GM19324 (cell line): ENCODE results near the gene CDK4.
A peak's percentile ranks its signal among the peaks of the same experiment; 100 is the strongest.

Experiments used
- ATAC-seq: cut with Tn5 transposase; IDR thresholded peaks from one replicate; pipeline ENCODE4 v1.9.1; 2021; ENCODE audit warnings: mild to moderate bottlenecking, moderate library complexity; ENCODE audit not compliant: unreplicated experiment, low FRiP score

Gene CDK4

DNA sequence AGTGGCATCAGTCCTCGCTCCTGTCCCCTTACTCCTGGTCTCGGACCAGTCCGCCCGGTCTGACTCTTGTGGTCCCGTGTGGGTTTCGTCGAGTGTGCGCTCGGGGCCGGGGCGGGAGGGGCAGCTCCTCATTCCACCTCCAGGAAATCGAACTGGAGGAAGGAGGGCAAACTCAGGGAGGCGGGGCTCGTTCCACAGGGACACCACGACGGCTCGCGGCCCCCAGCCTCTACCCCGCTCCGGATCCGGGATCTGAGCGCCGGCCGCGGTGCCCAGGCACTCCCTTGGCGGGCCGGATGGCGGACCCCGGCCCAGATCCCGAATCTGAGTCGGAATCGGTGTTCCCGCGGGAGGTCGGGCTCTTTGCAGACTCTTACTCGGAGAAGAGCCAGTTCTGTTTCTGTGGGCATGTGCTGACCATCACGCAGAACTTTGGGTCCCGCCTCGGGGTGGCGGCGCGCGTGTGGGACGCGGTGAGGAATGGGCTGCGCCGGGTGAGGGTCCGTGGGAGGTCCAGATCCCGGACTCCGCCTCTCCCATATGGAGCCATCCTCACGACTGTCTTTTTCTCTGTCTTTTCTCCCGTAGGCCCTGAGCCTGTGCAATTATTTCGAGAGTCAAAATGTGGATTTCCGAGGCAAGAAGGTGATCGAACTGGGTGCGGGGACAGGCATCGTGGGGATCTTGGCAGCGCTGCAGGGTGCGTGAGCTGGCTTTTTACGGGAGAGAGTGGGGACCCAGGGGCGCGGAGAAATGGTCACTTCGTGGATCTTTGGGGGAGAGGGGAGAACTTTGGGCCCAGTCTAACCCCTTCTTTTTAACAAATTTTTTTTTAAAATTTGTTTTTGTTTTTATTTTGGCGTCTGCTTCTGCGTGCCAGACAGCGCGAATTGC lies 20.6 kb upstream of the CDK4 start, which contains the start of gene EEF1AKMT3:
EEF1AKMT3 (plus strand) TSS at position 186 of the 894 bp plus-strand sequence; CDS start at position 297, 111 bp downstream.
- ATAC-seq: no peak

DNA sequence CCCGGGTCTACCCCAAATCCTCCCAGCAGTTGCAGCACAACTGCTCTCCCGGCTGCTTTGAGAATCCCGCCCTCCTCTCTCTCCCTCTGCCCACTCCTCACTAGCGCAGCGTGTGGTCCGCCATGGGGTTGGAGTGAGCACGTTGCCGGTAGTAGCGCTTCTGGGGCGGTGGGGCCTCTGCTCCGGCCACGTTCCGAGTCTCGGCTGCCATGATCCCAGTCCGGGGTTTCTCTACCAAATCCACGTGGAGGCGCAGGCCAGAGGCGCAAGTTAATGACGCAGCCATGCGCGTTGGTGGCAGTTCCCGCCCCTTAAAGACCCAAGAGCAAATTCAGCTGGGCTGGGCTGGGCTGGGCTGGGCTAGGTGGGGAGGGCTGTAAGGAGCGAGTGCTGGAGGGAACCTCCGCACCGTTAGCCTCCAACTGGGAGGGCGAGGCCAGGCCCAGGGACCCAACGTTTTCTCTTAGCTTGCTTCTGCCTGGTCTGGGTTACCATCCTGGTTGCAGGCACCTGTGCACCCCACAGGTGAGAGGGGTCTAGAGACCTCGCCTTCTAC lies 19.8 kb upstream of the CDK4 start, which contains the start of gene METTL1:
METTL1 (minus strand) TSS at position 233 of the 556 bp plus-strand sequence; CDS start at position 211, 22 bp downstream.
- peak; percentile 82 for ATAC-seq

DNA sequence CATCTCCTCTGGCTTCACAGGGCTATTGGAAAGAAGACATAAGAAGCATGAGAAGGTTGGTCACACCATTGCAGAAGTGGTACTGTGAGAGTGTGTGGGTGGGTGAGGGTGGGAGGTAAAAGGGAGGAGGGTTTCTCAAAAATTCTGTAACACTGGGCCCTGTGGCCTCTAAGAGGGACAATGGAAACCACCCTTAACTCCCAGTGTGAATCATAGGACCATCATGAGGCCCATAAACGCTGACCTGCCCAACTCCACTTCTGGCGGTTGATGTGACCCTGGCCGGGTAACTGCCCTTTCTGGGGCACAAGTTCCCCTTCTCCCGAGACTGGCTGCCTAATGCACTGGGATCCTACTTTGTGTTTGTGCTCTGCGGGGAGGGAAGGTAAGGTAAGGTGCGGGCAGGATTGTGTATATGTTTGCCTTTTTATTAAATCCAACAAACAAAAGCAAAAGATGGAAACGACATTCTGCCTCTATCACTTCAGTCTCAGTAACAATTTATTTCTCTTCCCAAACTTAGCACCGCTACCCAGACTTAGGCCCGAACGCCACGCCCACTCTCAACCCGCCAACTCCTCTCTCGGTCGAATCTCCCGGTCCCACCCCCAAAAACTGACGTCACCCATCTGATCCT lies 19.2 kb upstream of the CDK4 start:
- ATAC-seq: peak; percentile 72

DNA sequence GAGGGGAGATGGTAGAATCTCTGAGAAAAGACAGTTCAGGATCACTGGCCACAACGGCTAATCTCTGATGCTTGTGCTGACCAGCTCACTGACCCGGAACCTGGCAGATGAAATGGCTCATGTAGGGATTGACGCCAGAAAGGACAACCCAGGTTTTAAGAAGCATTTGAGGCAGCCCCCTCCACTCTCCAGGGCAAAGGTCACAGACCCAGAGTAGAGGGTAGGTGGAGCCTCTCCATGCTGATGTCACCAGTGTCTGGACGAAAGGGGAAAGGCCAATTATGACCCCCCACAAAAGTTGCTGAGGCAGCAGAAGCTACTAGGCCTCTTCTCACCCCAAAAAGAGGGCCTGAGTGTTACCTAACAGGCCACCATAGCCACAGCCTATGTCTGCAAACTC lies 18.6 kb upstream of the CDK4 start:
- ATAC-seq: no peak

DNA sequence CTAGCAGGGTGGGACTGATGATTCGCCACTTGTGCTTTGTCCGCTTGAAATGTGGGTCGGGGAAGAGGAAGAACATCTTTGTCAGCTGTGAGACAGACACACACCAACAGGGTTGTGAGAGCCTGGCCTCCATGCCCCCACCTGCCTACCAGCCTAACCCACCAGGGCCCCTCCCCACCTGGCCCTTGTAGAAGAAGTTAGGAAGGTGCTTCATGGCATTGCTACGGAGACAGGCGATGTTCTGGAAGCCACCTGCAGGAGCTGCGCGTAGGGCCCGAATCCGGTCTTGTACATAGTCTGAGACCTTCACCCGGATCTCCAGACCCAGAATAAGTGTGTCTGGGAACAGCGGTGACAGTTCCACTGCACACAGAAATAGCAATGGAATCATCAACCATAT lies 17.5 kb upstream of the CDK4 start:
- no peak for ATAC-seq

DNA sequence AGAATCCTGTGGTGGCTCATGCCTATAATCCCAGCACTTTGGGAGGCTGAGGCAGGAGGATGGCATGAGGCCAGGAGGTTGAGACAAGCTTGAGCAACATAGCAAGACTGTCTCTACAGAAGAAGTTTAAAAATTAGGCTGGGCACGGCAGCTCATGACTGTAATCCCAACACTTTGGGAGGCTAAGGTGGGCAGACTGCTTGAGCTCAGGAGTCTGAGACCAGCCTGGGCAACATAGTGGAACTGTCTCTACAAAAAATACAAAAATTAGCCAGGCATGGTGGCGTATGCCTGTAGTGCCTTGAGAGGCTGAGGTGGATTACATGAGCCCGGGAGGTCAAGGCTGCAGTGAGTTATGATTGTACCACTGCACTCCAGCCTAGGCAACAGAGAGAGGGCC lies 15.8 kb upstream of the CDK4 start:
- ATAC-seq: no peak

DNA sequence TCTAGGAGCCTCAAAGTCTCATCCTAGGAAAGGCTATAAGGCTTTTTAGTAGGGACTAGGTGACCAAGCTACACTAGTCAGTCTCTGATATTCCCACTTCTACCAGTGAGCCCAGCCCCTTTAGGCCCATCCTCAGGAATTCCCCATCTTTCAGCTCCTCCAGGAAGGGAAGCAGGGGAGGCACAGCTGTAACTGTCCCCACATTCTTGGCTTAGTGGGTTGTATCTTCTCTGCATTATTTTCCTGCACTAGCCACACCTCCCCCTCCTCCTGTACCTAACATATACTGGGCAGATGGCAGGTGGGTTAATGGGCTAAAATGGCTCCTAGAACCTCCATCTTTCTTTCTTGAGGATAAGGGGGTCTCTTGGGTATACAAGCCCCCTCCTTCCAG lies 15.2 kb upstream of the CDK4 start:
- ATAC-seq: no peak

DNA sequence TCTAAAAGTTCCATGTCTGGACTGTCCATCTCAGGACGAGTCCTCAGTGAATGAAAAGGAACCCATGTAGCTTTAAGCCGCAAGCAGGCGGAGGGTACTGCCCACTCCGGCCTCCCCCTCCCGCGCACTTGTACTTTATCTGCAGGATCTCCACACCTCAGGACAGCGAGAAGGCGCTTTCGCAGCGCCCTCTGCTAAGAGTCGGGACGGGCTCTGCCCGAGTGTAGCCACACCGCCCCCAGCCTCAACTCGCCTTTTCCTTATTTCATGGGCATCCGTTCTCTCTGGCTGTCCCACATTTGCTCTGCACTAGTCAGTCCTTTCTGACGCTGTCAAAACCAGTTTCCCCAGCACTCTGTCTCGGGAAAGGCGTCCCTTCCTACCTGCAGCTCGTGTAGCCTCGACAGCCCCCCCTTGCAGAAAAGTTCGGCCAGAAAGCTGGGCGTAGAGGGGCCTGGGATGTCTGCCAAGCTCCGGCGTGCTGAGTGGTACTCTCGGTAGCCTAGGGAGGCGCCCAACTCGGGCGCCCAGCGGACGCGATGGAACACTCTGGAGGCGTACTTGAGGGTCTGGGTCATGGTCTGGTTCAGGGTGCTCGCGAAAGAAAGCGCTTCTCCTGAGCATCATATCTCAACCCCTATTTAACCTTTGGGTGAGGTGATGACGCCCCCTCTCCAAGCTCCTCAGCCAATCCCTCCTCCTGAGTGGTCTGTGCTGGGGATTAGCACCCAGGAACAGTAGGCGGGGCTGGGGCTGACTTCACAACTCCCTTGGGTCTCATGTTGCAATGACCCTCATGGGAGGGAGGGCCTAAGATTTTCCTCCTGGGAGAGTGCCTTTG lies 14.6 kb upstream of the CDK4 start, which contains the start of gene CYP27B1:
CYP27B1 (minus strand) TSS at position 615 of the 841 bp plus-strand sequence; CDS start at position 578, 37 bp downstream.
- ATAC-seq: no peak

DNA sequence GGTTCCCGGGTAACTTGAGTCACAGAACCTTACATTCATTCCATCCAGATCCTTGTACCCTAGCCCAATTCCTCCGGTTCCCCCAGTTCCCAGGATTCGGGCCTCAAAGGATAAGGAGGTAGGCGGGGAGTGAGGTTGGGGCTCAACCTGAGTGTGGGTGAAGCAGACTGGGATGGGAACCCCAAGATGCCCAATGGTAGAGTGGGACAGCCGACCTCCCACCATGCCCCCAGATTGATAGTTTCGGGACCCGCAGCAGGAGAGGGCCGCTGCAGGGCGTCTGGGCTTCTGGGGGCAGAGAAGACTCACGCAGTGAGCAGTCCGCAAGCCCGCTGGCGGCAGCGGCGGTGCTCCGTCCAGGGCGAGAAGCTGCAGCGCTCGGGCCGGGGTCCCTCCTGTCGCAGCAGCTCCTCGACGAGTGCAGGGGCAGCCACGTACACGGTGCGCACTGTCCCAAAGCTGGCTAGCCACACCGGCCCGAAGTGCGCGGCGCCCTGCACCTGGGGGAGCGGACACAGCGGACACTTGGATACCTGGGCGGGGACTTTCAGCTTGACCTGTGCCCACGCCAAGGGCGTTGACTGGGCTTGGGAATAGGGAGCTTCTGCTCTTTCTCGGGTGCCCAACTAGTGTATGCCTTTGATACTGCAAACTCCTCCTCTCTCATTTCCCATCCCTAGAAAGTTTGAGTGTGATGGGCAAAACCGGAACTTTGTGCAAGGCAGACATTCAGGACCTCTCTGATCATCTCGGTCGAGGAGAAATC lies 13.8 kb upstream of the CDK4 start:
- no peak for ATAC-seq

DNA sequence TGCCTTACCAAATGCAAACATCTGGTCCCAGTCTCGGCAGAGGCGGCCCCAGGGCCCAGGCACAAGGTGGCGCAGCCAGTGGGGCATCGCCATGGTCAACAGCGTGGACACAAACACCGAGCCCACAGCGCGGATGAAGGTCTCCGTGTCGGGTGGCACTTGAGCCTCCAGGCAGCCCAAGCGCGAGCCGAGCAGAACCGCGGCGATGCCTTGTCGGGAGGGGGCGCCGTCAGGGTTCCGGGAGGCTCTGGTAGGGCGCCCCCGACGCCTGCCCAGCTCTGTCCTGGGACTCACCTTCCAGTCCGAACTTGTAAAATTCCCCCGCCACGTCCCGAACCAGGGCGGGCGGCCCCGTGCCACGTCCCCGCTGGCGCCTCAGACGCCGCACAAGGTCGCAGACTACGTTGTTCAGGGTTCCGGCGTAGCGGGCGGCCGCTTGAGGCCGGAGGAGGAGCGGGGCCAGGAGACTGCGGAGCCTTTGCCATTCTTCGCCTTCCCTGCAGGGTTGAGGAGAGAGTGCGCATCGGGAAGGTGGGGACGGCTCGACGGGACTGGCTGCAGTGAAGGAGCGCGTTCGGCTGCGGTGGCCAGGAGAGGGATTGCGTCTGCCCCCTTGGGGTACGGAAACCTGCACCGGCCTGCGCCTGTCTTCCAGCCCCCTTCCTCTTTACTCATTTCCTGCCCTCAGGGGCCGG lies 13.0 kb upstream of the CDK4 start:
- peak; percentile 55 for ATAC-seq

DNA sequence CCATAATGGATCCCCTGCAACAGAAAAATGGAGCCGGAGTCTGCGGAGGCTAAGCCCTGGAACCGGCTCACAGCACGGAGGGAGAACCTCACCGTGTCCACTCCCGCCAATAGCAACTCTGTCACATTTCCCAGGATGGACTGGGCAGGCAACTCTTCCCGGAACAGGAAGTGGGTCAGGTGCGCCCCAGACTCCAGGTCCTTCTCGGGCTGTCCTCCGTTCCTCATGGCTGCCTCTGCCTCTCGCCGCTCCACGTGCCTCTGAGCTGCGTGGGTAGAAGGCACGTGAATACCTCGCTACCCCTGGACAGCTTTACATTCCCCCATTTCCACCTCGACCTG lies 12.5 kb upstream of the CDK4 start:
- no peak for ATAC-seq

DNA sequence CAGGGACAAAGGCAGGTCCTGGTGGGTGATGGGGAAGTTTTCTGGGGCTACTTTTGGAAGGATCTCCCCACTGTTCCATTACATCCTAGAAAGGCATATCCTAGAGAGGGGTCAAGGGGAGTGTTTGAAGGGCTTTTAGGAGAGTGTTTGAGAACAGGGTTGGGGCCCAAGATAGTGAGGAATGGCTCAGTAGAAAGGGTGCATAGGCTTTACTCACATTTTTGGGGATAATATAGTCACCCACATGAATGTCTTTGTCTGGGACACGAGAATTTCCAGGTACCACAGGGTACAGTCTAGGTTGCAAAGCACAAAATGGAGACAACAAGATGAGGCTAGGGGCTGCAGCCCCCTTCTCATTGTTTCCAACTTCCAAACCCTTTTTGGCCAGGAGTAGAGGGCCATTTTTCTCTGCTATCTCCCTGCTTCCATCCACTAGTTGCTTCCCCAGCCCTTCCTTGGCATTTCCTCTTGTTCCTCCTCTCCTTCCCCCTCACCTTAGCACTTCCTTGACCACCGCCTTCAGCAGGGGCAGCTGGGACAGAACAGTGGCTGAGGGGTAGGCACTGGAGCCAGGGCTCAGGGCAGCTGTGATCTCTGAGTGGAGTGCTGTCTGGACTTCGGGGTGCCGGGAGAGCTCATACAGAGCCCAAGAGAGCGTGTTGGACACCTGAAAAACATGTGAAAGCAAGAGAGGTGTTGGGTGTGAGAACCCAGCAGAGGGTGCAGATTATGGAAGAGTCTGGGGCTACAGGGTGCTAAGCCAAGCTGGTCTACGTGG lies 12.0 kb upstream of the CDK4 start:
- ATAC-seq: no peak

DNA sequence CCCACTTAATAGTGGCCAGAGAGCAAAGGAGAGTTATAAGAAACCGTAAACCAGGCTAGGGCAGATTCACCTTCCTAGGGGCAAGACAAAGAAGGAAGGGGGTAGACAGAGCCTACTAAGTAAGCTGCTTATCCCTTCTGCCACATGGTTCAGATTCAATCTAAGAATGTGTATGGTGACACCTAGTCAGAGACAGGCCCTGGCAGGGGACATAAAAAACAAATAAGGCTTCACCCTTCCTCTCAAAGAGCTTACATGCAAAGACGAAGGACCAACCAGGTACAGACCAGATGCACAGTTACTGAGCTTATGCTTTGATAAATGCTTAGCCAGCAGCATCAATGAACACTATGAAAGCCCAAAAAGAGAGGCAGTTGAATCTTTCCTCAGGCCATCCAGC lies 10.4 kb upstream of the CDK4 start:
- no peak for ATAC-seq

DNA sequence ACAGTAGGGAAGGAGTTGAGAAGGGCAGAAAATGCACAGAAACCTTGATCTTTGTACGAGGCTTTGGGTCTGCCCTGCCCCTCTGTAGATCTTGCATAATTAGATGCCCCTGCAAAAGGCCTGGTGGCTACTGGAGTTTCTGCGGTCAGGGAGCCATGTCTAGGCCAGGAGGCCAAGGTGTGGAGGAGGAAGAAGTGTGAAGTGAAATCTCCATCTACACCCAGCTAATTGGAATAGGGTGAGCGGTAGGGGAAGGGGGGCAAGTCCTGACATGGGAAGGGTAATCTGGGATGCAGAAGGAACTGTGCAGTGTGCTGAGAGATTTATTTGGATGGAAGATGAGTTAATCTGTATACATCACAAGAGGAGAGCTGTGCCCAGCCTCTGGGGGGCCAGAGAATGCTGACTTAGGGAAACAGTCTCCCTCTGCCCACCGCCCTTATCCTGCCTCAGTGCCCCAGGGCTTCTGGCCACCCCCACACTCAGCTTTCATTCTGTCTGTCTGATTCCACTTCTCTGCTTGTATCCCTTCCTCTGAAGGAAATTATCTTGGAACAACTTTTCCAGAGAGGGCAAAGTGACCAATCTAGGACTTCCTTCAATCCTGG lies 9.4 kb upstream of the CDK4 start:
- ATAC-seq: no peak

DNA sequence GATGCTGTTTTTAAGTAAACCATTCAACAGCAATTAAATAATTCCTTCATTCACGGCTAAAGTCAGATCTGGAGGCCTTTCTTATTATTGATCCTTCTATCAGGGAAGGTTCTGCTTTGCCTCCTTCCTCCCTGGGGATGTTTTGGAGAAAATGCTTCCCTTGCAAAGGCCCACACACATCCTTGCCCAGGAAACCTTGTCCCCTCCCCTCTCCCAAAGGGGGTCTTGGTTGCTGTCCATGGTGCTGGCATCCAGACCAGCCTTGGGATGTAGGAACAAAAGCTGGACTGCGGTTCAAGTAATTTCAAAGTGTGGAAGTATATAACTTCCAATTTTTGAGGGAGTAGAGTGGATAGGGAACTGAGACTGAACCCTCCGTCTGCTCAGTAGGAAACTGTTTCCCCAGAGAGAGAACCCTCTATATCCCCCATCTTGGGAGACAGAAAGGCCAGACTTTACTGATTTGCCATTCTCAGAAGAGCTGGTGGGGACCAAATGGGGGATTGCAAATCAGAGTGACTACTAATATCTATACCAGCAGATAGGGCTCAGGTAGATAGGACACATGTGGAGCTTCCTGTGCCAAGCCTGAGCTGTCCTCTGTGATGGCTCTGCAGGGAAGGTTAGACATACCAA lies 8.4 kb upstream of the CDK4 start:
- no peak for ATAC-seq

DNA sequence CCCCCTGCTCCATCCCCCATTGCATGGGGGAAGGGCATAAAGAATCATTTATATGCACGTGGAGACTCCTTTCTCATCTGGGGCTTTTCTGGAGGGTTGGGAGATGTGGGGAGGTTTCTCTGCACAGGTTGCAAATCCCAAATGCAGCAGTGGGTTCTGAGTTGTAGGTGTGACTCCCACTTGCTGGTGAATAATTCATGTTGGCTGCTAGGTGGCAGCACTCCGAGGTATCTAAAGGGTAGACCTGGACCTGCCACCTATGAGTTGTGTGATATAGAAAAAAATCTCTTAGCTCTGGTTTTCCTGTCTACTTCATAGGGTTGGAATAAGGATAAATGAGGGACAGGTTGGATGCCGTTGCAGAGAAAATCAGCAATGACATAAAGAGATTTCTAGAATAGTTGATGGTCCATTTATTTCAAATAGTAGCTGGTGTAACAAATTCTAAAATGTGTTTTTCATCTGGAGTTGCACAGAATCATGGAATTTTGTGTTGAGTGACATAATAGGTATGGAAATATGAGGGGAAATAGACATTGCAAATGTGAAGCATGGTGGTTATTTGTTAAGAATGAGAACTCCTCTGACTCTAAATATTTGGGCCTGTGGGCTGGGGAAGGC lies 7.4 kb upstream of the CDK4 start:
- ATAC-seq: no peak
